MM.1S (cell line): Measurements from ENCODE around the gene TPRA1.

Experiments
- EZH2phosphoT487 ChIP-seq: fragments of 300-600 bp; sonication (generic); IDR thresholded peaks from 2 replicates; pipeline ENCODE4 v1.6.1; 2018; ENCODE audit warnings: antibody characterized with exemption, low read length
- TF ChIP-seq, protein P1 (sequence below): fragments of 300-600 bp; sonication (generic); IDR thresholded peaks from 2 replicates; pipeline ENCODE4 v1.5.1; 2016; ENCODE audit warnings: antibody characterized with exemption, low read length, mixed read lengths

DNA sequence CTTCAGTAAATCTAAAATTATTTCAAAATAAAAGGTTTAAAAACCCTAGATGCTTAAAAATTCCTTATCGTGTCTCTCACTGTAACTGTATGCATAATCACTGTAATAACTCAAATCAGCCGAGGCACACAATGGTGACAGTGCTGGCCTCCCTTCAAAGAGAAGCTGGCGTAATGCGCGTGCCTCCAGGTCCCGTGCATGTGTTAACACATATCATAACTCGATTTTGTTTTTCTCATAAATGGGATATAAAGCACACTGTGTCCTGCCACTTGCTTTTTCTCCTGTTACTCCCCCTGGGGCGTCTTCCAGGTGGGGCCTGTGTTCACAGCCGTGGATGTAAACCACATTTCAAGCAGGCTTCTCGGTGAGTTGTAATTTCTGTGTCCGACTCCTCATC is 56.0 kb downstream of the TPRA1 start:
- TF ChIP-seq EZH2phosphoT487, result no peak
- TF ChIP-seq, protein P1, sequence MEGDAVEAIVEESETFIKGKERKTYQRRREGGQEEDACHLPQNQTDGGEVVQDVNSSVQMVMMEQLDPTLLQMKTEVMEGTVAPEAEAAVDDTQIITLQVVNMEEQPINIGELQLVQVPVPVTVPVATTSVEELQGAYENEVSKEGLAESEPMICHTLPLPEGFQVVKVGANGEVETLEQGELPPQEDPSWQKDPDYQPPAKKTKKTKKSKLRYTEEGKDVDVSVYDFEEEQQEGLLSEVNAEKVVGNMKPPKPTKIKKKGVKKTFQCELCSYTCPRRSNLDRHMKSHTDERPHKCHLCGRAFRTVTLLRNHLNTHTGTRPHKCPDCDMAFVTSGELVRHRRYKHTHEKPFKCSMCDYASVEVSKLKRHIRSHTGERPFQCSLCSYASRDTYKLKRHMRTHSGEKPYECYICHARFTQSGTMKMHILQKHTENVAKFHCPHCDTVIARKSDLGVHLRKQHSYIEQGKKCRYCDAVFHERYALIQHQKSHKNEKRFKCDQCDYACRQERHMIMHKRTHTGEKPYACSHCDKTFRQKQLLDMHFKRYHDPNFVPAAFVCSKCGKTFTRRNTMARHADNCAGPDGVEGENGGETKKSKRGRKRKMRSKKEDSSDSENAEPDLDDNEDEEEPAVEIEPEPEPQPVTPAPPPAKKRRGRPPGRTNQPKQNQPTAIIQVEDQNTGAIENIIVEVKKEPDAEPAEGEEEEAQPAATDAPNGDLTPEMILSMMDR, result no peak
